Hypothalamus (tissue), 51 donors: ENCODE results near the gene NRCAM.

ENCODE experiments used
- DNase-seq, 51 donors: peaks; one replicate each; lab custom pipeline; 2025; lab: John Stamatoyannopoulos, UW

Gene NRCAM

DNA sequence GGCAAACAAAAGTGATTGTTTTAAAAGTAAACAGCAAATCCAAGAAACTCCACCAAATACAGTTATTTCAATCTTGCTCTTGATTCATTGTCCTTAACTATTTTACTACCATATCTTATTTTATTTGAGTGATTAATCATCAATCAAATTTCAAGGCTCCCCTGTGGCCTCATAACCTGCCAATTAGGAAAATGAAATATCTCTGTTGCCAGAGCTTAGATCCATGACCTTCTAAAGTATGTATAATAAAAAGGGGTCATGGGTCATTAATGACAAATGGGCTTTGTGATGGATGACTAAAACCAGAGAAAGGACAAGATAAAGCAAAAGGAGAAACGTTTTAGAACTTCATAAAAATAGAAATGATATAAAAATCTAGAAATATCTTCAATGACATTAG lies 28.5 kb downstream of the NRCAM start:
- DNase-seq: no peak

DNA sequence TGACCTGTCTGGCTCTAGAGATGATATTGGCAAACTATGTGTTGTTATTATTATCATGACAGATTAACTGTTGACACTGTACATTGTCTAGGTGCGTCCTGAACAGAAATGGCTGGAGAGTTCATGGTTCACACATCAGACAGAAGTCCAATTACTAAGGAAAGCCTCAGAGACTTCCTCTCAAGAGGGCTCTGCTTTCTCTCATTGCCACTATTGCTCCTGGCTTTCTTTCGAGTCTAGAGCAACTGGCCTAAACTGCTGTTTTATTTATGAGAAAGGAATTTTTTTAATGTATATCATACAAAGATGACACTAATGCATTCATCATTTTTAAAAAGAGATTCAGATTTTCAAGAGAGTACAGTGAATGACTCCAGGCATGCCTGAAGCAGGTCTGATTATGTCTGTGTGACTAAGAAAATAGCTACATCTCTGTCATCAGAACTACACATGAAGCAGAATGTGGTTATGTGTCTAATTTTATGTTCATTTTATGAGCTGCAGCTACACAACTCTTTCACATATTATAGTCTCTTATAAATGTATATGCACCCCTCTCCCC lies 30.4 kb downstream of the NRCAM start:
- no peak for DNase-seq

DNA sequence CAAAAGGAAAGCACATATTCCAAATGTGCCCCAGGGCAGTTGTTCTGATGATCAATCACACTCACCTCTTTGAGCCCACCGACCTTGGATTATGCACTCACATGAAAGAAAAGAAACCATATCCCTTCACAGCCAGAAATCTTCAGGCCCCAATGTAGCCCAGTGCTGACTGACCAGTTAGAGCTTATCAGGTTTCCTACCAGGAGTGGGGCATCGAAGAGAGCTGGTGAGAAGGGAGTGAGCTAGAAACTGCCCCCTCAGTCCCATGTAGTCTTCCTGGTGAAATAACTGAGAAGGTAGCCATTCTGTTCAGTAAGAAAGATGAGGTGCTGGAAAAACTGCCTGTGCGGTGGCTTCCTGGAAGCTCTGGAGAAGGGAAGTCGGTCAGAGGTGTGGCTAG lies 32.2 kb downstream of the NRCAM start:
- DNase-seq: no peak

DNA sequence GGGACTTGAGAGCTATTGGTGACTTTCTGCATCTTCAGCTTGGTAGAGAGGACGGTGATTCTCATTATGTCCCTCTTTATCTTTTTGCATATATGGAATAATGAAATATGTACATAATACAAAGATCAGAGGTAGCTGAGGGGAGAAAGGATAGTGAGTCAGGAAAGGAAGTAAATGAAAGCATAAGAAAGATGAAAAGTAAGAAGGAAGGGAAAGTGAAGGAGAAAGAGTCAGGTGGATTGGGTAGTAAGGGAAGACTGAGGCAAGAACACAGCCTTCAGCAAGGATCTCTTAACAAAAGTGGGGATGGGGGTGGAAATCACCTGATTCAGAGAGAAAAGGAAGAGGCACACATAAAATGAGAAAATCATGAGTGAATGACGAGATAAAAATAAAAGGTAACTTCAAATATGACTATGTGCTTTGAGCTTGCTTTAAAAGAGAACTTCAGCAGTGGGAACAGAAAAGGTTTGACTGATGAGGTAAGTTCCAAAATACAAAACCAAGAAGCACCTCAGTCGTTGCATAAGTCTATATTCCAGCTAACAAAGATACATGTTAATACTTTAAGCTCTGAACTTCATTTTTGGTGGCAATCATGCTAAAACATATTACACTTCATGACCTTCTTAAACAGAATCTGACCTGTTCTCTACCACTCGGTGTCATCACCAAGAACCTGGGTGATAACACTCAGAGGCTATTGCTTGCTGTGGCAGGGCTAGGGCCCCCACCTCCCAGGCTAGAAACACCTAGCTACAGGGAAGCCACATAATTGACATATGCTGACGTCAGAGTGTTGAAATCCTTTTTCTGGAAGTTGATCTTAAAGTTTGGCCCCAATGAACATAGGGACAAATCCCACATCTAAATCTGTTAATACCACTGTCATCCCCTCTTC lies 32.9 kb downstream of the NRCAM start:
- DNase-seq: no peak

DNA sequence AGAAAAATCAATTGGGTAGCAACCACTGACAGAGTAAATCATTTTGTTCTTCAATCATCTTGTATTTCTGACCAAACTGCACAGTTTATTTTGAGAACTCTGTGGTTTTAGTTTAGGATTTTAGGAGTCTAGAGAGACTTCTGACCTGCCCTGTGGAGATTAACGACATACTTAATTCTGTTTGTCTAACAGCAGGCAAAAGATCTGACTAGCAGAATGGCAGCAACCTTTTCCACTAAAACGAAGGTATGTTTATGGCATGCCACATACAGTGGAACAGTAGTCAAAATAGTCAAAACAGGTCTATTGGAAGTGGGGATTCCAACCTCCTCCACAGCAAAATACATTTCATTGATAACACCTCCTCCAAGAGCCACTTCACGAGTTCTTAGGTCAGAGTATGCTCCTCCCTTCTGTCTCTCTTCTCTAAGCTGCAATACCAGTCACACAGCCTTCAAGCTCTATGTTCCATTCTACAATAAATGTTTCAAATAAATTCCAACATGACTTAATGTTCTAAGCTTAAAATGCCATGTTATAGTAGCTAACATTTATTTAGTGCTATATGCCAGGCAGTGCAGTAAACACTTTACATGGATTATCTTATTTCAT lies 34.4 kb downstream of the NRCAM start:
- DNase-seq: no peak

DNA sequence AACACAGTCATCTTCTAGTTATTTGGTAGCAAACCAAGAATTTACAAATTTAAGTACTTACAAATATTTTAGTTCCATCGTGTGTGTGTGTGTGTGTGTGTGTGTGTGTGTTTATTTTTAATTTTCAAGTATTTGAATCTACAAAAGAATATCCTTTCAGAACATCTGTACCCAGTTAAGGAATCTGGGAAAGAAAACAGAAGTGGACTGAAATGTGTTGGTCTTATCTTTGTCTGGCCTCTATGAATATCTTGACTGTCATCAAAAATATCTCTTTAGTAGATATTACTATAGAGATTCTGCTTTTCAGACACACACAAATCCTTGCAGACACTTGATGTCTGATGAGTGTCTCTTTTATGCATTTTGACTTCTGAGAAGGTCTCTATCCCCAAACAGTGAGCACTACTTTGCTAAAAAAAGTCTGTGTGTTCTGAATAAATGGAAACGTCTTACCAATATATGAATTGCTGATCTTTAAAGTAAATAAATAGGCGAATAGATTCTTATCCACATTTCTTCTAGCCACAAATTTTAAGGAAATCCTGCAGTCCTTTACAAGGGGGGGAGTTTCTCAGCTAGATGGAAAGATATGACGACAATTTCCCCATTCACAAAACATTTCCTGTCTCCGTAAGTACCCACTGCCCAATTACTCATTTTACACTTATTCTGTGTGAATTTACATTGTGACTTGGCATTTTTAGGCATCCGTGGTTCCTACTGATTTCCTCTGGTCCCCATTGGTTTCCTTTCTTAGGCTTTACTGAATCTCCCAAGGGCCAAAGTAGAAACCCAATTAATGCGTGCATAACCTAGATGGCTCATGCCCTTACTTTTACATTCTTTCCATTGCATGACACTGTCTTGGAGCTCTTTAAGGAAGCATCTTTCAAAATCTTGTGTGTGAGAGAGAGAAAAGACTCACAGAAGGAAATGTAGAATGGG lies 36.0 kb downstream of the NRCAM start:
- no peak for DNase-seq

DNA sequence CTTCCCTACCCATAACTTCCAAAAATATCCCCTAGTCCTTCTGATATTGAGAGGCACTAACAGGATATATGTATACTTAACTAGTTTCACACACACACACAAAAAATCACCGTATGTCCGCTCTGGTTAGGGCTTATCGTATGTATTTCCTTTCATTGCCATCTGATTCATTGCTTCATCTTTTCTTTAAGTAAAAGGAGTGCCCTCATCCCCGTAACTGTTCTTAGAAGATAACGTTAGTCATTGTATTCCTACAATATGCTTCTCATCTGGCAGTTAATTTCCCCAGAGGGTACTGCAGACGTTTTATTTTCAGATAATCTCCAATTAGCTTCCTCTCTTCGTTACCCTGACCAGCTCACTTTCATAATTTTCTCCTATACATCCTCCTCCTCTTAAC lies 37.3 kb downstream of the NRCAM start:
- DNase-seq: no peak

DNA sequence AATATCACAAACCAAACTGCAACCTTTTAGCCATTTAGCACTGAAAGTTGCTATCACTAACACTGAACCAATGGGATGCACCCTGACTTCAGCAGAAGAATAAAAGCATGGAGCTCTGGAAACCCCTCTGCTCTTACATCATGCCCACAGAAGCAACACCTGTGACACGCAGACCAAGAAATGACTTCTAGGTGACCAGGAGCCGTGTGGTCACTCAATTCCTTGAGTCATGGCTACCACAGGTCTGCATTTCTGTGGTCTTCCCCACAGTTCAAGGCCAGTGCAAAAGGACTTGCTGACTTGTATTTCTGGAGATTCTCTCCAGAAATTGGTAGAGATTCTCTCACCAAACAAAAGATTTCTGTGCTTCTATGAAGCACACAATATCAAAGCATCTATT lies 38.3 kb downstream of the NRCAM start:
- no peak for DNase-seq

DNA sequence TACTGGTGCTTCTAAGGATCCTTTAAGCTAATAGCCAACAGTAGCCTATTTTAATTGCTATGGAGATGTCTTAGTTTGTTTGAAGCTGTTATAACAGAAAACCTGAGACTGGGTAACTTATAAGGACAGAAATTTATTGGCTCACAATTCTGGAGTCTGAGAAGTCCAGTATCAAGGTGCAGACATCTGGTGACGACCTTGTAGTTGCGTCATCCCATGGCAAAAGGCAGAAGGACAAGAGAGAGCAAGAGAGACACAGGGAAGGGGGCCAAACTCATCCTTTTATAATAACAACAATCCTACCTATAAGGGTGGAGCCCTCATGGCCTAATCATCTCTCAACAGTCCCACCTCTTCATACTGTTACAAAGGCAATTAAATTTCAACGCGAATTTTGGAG lies 39.1 kb downstream of the NRCAM start:
- DNase-seq: no peak

DNA sequence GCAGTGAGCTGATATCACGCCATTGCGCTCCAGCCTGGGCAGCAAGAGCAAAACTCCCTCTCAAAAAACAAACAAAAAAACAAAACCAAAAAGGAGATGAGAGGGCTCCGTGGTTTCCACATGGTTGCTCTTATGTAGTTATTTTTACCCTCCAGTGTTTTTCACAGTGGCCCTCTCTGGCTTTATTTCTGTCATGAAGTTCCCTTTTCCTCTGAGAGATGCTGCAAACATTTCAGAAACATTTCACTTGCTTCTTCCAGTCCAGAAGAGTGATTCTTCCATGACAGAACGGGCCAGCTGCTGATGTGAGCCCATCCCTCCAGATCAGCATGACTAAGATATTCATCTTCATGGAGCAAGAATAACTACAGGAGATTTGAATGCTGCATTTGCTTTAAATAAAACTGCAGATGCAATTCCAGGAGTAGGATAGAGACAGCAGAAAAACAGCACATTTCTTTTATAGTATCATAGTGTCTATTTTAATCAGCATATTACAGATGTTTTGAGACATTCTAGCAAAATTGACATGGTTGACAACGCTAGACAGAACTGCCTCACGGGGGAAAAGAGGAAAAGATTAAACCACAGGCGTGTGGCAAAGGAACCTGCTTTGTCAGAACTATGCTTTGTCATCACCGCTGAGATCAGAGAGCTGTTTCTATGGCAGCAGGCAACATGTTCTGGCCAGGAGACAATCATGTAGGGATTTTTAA lies 40.3 kb downstream of the NRCAM start:
- DNase-seq: peak in 9 of 51 donors; percentile 6 to 52 (median 23)

DNA sequence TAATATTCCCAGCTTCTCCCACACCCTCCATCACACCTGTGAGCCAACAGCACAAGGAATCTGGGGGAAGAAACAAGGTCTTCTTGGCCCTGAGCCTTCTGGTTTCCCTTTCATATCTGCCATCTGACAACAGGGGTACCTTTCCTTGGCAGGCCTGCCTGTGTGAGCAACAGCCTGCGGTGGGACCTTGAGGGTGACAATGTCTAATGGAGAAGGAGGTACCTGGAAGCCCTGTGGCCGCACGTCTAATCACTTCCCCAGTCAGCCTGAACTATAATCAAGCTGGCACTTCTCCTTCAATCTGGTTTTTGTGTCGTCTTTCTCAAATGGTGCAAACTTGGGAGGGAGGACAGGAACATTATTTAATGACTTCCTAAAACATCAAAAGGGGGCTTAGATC lies 41.2 kb downstream of the NRCAM start:
- DNase-seq: no peak

DNA sequence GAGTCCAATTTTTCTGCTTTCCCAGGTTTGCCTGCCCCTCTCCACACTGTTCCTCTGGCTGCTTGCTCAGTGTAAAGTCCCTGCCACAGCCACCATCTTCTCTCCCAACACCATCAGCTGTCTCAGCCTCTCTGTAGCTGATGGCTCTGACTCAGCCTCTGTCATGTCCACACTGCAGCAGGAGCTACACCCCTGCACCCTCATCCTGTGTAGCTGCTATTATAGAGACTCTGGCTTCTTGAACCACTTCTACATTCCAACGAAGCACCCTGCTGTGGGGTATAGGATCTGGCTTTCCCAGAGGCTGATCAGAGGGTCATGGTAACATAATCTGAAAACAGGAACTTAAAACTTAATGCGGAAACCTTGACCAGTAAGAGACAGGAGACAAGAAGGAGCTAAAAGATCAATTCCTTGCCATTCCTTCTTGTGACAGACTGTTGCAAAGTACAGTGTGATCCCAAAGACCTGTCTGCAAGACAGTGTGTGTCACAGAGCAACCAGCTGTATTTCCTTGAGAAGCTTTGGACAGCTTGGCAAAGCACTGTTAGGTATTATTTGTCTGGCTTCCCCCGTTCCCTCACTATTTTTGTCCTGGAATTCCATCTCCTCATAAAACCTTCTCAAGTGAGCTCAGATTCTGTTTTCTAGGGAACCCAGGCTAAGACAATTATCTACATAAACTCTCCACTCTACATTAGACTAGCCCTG lies 42.3 kb downstream of the NRCAM start:
- peak in 1 of 51 donors; percentile 40 for DNase-seq

DNA sequence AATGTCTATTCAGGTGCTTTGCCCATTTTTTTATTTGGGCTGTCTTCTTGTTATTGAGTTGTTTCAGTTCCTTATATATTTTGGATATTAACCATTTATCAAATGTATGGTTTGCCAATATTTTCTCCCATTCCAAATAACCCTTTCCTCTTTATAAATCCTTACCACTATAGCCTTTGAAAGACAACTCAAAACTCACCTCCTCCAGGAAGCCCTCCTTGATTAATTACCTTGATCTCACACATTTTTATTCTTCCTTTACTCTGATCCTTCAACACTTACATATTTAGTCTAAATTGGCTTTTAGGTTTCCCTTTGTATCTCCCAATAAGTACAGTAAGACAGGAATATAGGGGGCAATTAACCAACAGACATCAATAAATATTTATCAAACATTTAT lies 42.9 kb downstream of the NRCAM start:
- DNase-seq: no peak

DNA sequence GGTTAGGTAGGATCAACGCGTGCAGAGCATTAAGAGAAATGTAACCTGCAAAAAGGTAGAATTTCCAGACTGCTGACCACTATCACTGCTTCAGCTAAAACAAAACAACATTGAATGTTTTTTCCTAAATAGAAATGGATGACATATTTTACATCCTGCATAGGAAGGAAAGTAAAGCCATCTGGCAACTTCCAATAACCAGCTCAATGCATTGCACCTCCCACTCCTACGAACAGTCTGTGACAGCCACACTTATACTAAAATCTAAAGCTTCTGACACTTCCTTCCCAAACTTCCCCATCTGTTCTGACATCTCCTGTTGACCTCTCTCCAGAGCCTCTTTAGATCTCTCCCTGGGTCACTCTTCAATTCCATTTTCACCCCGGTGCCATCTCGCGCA lies 47.1 kb downstream of the NRCAM start:
- no peak for DNase-seq

DNA sequence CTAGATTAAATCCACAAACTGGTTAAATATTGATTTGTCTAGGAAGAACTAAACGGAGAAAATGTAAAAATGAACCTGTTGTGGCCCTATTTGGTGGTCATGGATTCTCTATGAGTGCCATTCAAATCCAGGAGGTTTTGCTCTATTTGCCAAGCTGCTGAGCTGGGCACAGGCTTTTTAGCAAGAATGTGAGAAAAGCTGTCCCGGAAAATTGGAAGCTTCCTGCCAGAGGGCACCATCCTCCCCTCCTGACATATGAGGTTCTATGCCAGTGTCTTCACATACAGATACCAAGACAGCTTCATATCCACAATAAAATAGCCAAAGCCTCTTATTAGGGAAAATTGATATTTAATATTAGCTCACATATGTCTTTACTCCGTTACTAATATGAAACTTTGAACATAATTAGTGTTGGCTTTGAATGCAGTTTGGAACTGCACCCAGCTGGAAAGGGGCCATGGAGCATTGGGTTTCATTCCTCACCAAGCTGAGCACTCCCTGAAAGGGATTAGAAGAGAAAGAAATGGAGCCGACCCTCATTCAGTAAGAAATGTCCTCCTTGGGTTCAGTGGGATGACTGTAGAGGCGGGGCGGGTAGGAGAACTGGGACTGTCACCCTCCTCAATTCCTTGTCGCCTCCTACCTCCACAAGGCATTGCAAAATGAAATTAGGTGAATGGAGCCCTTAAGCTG lies 47.8 kb downstream of the NRCAM start:
- peak in 11 of 51 donors; percentile 6 to 36 (median 19) for DNase-seq

DNA sequence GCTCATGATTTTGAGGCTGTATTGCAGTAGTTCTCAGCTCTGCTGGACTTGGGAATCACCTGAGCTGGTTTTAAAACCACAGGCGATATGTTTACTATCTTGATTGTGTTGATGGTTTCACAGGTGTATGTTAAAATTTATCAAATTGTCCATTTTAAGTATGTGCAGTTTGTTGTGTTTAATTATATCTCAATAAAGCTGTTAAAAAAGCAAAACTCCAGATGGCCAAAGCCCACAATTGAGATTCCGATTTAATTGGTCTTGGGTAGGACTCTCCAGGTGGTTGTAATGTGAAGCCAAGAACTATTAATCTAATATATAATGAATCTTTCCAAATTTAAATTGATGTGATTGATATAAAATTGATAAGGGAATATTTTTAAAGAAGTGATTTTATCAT lies 48.6 kb downstream of the NRCAM start:
- no peak for DNase-seq

DNA sequence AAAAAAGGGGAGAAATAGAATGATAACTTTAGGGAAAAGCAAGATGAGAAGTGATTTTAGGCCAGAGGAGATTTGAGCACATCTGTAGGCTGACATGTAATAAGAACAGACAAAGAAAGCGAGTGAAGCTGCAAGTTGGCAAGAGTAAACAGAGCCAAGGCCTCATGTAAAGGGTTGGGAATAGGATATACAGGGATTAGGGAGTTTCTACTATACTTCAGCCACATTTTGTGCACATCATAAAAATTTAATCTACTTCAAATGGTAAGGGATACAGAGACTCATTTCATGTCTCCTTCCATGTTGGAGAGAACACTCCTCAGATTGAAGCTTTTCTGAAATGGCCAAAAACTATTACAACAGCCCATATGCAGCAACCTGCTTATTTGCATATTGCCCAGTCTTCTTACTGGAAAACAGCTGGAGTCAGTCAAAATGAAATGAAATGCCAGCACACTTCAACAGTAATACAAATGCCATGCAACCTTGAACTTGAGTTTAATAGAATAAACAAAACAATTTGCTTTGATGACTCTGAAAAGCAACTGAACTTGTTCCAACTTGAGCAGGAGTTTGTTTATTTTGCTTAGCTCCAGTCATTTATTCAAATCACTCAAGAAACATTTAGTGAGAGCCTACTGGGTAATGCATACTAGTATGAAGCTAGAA lies 49.9 kb downstream of the NRCAM start:
- no peak for DNase-seq
